GM21717 (cell line): ENCODE results near the gene RAB3C.

Experiments used
- ATAC-seq: cut with Tn5 transposase; IDR thresholded peaks from one replicate; pipeline ENCODE4 v1.9.1; 2021; ENCODE audit warnings: mild to moderate bottlenecking, moderate library complexity; ENCODE audit not compliant: unreplicated experiment

Gene RAB3C

DNA sequence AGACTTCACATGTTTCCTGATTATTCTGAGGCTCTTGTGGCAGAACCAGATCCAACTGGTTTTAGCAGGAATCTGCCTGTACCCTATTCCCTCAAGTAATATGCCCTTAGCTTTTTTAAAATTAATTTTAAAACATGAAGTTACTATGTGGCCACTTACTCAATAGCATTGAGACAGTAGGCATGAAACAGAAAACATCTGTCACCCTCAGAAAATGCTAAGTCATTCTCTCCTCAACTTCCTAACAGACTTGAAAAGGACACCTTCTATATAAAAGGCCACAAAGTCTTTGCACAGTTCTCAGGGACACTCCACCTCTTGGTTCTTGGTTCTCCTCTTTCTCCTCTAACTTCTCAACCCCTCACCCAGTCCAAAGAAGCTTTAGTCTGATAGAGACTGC, 277.8 kb downstream of the RAB3C start:
- ATAC-seq: no peak

DNA sequence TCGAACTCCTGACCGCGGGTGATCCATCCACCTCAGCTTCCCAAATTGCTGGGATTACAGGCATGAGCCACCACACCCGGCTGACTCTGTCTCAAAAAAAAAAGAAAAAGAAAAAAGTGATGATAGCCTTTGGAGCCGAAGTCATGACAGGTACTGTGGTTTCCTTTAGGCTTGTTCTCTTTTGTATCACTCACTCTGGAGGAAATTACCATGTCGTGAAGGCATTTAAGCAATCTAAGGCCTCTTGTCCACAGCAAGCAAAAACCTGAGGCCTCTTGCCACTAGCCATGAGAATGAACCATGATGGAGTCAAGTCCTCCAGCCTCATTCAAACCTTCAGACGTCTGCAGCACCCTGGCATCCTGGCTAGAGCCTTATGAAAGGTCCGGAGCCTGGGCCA, 286.1 kb downstream of the RAB3C start:
- no peak for ATAC-seq

DNA sequence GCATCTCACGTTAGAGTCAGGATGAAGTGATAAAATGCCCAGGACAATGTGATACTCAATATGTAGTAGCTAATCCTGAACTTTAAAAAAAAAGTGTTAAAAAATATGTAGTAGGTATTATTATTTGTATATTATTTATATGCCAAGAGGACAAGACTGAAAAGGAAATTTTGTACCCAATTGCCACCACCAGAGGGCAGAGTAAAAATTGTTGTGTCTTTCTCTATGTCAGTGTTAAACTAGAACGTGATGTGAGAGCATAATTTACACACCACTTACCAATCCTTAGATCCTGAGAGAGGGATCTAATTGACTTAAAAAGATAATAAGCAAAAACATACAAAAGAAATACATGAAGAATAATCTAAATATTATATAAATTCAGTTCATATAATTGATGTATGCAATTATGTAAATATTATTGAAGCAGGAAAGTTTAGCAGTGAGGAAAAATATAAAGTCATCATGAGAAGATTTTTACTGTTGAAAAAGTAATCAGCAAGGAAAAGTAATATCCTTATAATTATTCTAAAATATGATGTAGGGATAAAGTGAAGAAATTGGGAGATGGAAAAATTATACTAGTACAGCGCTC, 288.9 kb downstream of the RAB3C start:
- peak; percentile 61 for ATAC-seq

DNA sequence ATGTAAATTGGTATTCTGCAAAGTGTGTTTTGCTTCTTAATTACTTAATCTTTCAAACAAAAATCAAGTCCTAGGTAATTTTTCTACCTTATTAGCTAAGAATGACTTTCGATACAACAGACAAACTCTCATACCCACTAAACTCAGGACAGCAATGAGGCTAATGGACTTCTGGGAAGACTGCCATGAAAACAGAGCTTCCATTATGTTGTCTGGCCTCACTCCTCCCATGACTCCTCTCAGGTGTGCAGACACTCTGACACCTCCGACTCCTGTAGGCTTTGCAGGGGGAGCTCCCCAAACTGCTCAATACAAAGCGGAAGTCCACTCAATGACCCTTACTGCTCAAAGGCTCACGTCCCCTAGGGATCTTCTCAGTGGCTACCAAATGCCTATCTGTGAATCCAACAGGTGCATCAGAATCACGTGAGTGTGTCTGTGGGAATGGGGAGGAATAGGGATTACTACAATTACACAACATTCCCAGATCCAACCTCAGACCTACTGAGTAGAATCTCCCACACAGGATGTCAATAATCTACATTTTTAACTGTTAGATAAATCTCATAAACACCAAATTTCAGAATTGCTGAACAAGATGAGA, 289.9 kb downstream of the RAB3C start:
- no peak for ATAC-seq

DNA sequence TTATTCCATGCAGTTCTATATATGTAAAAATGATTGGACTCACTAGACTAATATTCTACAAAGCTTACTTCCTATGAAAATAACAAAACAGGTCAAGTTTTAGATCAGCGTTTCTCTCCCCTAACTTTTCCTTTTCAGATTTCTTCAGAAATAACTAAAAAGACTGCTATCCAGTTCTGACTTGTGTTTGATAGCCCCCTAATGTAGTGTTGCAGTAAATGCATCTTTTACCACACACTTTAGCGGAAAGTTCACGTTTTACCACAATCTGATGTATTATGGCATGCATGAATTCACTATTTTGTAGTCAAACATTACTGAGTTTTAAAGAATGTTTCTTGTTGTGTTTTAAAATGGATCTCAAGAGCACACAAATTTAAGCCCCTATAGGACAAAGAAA, 292.7 kb downstream of the RAB3C start:
- no peak for ATAC-seq

DNA sequence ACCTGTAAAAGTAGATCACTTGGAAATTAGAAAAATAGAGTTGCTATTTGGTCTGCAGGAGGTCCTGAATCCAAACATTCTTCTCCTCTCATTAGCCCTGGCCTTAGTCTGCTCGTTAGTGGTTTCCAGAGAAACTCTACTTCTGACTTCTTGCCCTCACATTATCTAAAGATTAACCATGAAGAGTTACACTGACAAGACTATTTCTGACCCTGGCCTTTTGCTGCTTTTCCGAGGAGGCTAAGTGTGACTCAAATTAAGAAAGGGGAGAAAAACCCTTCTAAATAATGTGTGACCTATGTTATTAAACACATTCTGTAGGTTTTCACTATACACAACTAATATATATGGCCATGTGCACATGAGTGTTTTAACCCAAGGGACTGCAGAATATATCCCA, 302.4 kb downstream of the RAB3C start:
- no peak for ATAC-seq

DNA sequence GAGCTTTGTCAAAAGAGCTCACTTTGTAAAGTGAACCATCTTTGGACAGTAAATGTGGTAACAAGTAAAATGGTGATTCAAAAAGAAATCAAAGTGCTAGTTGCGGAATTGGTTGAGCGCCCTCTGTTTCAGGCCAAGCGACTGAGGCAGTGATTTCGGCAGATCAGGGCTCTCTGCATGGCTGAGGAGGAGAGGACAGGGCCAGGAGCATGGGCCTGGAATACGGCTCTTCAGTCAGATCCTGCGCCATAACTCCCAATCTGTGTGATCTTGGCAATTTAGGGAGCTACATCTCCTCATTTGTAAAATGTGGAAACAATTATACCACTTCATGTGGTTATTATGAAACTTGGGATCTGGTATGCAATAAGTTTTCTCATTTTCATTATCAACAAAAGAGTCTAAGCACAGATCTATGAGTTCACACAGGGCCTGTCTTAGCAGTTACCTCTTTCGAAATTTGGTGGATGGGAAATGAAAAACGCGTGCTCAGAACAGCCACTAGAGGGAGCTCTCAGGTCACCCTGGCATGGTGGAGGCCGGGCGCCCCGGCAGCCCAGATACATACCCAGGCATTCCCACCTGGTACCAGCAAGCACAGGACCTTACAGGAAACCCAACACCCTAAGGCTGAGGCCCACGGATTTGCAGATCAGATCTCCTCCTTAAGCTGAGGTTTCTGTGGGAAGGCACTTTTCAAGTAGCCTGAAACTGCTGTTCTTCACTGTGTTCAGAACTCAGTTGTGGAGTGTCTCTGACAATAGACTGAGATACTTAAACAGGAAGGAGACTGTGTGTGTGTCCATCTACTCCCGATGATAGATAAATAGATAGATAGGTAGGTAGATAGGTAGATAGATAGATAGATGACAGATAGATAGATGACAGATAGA, 303.7 kb downstream of the RAB3C start:
- ATAC-seq: peak; percentile 79

DNA sequence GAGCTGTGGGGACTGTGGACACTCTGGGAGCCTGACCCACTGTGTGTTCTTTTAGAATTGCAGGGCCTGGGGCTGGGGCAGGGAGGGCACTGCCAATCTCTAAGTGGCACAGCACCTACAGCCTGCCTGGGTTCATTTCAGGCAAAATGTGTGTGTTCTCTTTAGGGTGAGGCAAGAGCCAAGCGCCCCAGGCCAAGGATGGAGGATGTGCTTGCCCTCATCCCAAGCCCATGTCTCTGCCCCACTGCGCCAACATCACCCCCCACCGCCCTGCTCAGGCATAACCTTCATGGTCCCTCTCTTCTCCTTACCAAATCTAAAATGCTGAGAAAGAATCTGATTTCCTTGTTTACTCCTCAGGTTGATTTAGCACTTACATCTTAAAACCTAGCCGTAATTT, 304.4 kb downstream of the RAB3C start:
- no peak for ATAC-seq

DNA sequence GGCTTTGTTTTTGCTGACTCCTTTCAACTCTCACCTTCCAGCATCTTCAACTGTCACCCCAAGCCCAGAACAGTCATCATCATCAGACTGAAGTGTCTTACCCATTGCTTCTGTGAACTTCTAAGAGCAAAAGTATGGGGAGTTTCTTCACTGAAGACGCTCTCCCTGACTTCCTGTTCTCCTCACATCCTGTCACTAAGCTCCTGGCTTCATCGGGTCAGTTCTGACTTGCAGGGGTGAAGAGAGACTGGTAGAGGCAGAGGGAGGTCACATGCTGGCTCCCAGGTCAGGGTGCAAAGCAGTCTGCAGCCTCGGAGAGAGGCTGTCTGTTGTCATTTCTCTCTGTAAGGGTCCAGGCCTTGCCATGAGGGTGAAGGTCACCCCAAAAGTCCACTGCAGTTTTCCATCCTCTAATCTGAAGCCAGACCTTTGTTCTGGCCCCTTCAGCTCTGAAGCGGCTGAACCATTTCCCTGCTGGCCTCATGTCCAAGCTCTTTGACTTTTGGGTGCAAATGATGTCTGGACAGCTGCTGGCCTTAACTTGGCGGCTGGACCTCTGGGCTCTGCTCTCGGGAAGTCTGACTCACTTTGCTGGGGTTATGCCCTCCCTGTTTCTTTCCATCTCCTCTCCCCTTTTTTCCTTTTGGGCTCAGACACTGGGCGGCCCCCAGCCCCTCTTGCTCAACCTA, 305.0 kb downstream of the RAB3C start:
- no peak for ATAC-seq

DNA sequence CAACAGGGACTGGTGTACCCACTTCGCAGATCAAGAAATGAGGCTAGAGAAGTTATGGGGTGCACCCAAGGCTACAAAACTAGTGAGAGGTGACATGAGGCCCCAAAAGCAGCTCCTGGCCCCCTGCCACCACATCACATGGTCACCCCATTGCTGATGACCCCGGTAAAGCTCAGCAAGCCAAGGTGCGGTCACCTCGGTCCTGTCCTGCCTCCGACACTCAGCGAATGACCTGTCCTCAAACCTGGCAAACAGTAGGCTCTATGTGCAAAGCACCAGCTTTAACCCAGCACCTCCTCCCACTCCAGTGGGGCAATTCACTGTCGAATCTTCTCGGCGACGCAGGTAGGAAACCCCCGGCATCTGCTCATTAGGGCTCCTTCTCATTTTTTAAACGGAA, 307.4 kb downstream of the RAB3C start:
- ATAC-seq: no peak

DNA sequence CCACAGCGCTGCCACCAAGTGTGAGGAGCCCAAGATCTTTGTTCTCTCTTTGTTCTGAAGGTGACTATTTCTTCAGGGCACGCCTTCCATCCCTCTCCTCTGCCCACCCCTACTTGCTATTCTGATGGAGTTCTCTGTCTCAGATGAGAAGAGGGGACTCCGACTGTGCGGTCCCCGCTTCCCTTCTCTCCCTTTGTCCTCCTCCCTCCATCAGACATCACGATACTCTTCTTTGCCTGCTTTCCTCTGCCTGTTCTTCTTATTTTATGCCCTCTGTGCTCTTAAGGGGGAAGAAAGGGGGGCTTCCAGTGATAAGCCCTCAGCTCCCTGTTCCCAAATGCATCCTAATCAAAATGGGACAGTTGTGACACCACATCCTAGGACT, 307.8 kb downstream of the RAB3C start:
- no peak for ATAC-seq

DNA sequence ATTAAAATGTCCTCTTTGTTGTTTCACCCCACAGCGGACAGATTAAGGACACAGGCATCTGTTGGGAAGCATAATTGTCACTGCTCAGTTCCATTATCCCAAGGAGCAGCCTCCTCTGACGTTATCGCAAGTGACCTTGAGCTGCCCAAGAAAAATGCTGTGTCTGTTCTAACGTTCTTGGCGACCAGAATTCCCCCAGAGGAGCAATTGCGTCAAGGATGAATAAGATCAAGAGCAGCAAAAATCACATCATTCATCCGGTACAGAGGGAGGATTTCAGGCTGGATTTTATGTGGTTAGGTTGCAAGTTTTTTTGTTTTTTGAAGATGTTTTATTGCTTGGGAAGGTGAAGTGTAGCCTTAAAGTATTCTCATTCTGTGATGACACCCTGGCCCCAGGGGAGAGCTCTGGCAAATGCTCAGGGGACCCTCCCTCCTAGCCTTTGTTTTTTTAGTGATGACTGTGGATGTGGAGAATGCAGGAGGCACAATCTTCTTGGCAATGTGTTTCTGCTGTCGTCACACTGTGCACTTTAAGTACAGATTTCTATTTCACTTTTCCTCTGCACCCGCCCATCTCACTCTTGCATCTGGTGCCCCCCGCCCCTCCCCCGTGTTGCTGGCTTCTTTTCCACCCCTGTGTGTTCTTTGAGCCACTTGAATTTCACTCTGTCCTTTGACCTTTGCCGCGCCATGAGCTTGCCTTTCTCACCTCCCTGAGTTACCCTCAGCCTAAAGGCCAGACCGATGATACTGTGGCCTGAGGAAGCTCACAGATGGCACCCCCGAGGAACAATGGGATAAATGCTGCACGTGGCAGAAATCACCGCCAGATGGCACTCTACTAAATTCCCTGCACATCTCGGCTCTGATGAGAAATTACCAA, 308.5 kb downstream of the RAB3C start:
- ATAC-seq: no peak

DNA sequence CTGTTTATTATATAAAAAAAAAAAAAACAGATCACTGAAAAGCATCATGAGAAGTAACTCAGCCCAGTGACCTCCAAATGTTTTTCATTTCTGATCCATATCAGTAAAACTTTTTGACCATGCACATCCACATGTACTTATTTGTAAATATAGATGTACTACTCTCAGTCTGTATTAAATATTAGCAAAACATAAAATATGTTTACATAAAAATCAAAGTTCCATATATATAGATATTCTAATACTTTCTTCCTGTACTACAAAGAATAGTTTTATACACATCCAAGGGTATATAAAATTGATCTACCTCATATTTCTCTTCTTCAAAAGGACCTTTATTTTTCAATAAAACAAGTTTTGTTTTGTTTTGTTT, 309.1 kb downstream of the RAB3C start:
- ATAC-seq: no peak

DNA sequence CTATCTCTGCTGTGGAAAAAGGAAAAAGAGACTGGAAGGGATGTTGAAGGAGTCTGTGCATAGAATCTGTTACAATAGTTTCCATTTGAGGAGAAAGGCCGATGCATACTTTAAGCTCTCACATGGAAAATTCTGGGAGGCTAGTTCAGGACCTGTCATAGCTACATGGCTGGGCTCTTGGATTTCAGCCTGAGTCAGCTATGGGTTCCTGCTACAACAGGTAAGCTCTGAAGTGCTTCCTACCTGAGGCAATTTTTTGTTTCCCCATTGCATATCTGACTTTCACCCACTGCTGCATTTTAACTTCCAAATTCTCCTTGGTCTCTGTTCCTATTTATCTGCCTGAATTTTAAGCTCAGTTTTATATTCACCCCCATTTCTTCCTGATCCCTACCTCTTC, 310.7 kb downstream of the RAB3C start:
- no peak for ATAC-seq

DNA sequence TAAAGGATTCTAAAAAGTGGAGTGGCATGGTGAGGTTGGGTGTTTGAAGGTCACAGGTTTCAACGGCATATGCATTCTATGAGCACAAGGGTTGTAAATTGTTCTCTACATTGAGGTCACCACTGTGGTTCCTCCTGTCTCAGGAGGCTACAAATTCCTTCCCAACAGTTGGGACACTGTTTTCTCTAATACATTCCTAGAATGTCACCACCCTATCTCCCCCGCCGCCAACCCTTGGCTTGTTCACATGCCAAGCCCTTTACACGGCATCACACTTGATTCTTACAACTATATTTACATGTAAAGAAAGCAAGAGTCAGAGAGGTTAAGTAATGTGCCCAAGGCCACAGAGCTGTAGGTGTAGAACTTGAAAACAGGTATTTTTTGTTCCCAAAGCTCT, 315.1 kb downstream of the RAB3C start:
- no peak for ATAC-seq

DNA sequence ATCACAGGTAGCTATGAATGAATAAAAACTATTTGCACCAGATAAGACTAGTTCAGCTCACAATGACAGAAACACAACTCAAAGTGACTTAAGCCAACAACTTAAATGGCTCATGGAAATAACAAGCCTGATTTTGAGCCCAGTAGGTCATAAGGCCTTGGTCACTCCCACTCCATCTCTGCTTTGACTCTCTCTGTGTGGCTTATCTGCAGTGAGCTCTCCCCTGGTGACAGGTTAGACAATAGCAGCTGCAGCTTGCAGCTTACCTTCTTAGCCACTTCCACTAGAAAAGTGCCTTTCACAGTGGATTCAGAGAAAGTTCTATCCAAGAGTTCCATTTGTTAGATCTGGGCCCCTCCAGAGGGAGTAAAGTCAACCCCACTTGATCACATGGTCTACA, 315.7 kb downstream of the RAB3C start:
- ATAC-seq: no peak

DNA sequence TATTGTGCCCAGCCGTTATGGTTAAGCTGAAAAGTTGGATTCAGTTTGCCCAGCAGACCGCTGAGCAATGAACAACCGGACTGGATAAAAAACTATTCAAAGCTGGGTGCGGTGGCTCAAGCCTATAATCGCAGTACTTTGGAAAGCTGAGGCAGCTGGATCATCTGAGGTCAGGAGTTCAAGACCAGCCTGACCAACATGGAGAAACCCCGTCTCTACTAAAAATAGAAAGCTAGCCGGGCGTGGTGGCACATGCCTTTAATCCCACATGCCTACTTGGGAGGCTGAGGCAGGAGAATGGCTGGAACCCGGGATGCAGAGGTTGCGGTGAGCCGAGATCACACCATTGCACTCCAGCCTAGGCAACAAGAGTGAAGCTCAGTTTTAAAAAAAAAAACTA, 318.4 kb downstream of the RAB3C start:
- ATAC-seq: no peak

DNA sequence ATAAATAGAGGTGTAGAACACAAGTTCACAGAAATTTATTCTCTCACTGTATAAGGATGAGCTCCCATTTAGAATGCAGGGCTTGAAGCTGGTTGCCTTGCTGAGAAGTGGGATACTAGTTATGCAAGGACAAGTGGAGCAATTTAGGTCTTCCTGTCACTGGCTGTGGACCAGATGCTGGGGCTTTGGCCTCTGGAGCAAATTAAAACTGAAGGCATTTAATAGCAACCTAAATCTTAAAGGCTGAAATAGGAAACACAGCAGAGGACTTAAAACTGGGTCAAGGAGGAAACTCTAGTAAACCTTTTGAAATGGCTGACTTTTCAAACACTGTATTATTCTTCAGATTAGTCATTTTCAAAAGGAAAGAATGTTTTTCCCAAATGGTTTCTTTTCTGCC, 319.4 kb downstream of the RAB3C start:
- ATAC-seq: no peak

DNA sequence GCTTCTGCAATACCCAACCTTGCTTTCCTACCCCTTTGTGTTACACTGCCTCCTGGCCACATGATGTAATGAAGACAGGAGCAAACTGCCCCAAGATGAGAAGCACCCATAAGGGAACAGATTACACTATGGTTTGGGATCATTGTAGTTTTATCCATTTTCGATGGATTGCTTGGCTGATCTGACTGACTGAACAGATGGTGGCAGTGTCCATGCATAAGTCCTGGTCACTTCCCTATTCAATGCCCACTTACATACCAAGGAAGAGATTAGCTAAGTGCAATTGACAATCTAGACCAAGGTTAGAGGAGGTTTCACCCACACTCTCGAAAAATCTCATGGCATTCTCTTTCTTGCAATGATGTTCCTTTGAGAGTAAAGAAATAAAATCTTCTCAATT, 319.9 kb downstream of the RAB3C start:
- ATAC-seq: no peak

DNA sequence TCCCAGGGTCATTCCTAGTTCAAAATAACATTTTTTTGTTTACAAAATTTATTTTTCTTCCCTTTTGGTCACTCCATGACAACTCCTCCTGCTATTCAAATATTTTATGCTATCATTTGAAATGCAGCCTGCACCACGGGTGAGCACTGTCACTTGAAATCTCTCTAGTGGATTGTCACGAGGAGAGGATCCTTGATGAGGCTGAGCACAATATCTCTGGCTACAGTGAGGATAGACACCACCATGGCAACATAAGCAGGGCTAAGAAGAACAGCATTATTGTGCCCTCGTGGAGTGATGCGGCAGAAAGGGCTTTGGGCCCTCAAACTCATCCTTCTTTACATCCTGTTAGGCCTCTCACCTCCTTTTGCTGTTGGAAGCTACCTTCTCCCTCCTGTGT, 321.9 kb downstream of the RAB3C start:
- ATAC-seq: no peak

DNA sequence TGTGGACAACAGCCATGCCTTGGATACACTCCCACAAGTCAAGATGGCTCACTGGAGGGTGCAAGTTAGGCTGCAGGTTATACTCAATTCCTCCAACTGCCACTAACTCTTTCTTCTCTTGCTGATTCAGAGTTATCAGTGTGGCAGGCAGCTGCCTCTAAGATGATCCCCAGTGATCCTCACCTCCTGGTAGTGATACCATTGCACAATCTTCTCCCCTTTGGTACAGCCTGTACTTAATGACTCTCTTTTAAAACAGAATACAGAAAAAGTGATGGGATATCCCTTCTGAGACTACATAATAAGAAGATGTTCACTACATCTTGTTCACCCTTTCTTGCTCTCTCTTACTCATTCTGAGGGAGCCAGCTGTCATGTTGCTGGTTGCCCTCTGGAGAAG, 323.1 kb downstream of the RAB3C start:
- no peak for ATAC-seq
